MCF 10A (cell line): ENCODE measurements around the gene DLGAP5. TPM values are rescaled to one million over a fixed set of nuclear protein-coding genes. Genes with fewer than 3 reads are reported as not detected.

Experiments
- BruUV-seq: library from RNA; stranded (reverse); fragments of 400-500 nt; replicated peaks from 2 replicates; lab custom pipeline; 2021; lab: Mats Ljungman, UMichigan
- CTCF ChIA-PET: fragments of 300-600 bp; sonication (Branson Sonifier 250); formaldehyde crosslinking; extraction: SDS; loops from one replicate; lab custom pipeline; 2021; ENCODE audit warnings: antibody characterized with exemption, inconsistent platforms; lab: Yijun Ruan, JAX
- POLR2A ChIA-PET: fragments of 300-600, 350-650 bp; sonication (Branson Sonifier 250); formaldehyde crosslinking; extraction: SDS; loops from one replicate; lab custom pipeline; 2020; ENCODE audit warnings: antibody characterized with exemption, inconsistent platforms; lab: Yijun Ruan, JAX
- DNase-seq: peaks from one replicate; pipeline ENCODE4 v3.0.0-alpha.2; 2018; ENCODE audit not compliant: unreplicated experiment
- H3K27ac Mint-ChIP-seq: one replicate; pipeline ENCODE4 v1.8.0; 2022; ENCODE audit warnings: mild to moderate bottlenecking, low read depth, mixed read lengths; ENCODE audit not compliant: unreplicated experiment
- H3K27me3 Mint-ChIP-seq: one replicate; pipeline ENCODE4 v1.8.0; 2022; ENCODE audit warnings: mixed read lengths; ENCODE audit not compliant: insufficient read depth, unreplicated experiment
- H3K36me3 Mint-ChIP-seq: one replicate; pipeline ENCODE4 v1.8.0; 2022; ENCODE audit warnings: mild to moderate bottlenecking, moderate library complexity, mixed read lengths; ENCODE audit not compliant: insufficient read depth, unreplicated experiment
- H3K4me1 Mint-ChIP-seq: one replicate; pipeline ENCODE4 v1.8.0; 2022; ENCODE audit warnings: mixed read lengths; ENCODE audit not compliant: insufficient read depth, unreplicated experiment
- H3K4me3 Mint-ChIP-seq: one replicate; pipeline ENCODE4 v1.8.0; 2022; ENCODE audit warnings: mild to moderate bottlenecking, moderate library complexity, mixed read lengths; ENCODE audit not compliant: unreplicated experiment
- H3K9me3 Mint-ChIP-seq: one replicate; pipeline ENCODE4 v1.8.0; 2022; ENCODE audit warnings: mixed read lengths; ENCODE audit not compliant: unreplicated experiment
- intact Hi-C: fragments of 100-400 bp; cut with micrococcal nuclease; formaldehyde crosslinking; loops from 2 replicates; pipeline ENCODE4 v1.14.1; 2022
- total RNA-seq: library from RNA; stranded (reverse); gene quantifications from 2 replicates; pipeline ENCODE4 v1.2.3, GENCODE V29; 2022
- TF ChIP-seq, protein P1 (sequence below): fragments of 200-600 bp; IDR thresholded peaks from one replicate; pipeline ENCODE4 v1.8.0; 2022; ENCODE audit warnings: antibody characterized with exemption, mild to moderate bottlenecking; ENCODE audit not compliant: unreplicated experiment

Gene DLGAP5
- total RNA-seq, 1 experiment from 2014 or later: 17.6 TPM

DNA sequence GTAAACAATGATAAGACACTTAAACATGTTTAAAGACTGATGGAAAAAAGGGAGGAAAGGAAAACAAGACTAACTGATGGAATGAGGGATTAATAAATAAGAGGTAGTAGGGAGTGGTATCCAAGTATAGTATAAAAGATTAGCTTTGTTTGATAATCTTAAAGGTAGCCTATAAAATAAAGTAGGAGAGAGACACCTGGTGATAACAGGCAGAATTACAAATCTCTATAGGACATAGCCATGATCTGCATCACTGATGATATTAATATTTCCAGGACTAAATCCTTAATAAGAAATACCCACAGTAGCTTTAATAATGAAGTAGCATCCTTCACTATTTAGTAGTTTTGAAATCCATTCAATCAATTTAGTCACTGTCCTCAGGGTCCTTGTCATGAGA, 30.4 kb downstream of the DLGAP5 start:
- intact Hi-C loops: loop anchor here (1.0 to 10.0 kb wide), 3 partner anchors 72 to 596 kb away; partner anchors contain the start of gene SAMD4A
- DNase-seq: peak; percentile 37
- BruUV-seq: no TSS peak
- Mint-ChIP-seq H3K27ac (peak overlapping the region; percentile 14), H3K27me3 (no peaks in the 10 kb centered on the region), H3K4me1 (peaks cover 6% of the 10 kb centered on the region), H3K9me3 (no peaks in the 10 kb centered on the region), H3K4me3 (no peak overlapping the region), H3K36me3 (peaks cover 13% of the 10 kb centered on the region)
- ChIA-PET CTCF (interaction anchor here (0.5 to 4.5 kb wide), 23 partner anchors 10 to 875 kb away, joined by 3 to 77 read pairs (median 4); partner anchors contain the start of genes DLGAP5 and MAPK1IP1L), POLR2A (interaction anchor here (0.6 to 5.1 kb wide), 13 partner anchors 10 to 134 kb away, joined by 3 to 44 read pairs (median 4); partner anchors contain the start of genes LGALS3, MAPK1IP1L, SOCS4 and WDHD1)
- TF ChIP-seq, protein P1, sequence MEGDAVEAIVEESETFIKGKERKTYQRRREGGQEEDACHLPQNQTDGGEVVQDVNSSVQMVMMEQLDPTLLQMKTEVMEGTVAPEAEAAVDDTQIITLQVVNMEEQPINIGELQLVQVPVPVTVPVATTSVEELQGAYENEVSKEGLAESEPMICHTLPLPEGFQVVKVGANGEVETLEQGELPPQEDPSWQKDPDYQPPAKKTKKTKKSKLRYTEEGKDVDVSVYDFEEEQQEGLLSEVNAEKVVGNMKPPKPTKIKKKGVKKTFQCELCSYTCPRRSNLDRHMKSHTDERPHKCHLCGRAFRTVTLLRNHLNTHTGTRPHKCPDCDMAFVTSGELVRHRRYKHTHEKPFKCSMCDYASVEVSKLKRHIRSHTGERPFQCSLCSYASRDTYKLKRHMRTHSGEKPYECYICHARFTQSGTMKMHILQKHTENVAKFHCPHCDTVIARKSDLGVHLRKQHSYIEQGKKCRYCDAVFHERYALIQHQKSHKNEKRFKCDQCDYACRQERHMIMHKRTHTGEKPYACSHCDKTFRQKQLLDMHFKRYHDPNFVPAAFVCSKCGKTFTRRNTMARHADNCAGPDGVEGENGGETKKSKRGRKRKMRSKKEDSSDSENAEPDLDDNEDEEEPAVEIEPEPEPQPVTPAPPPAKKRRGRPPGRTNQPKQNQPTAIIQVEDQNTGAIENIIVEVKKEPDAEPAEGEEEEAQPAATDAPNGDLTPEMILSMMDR: peak; percentile 46

GRCh38 chr14:55158412-55158811, 33.0 kb downstream of the DLGAP5 start:
- TF ChIP-seq, protein P1: no peak
- H3K27ac Mint-ChIP-seq: no peak overlapping the region
- no peaks in the 10 kb centered on the region for H3K9me3 Mint-ChIP-seq
- BruUV-seq: no TSS peak
- no peak overlapping the region for H3K4me3 Mint-ChIP-seq
- peaks cover 13% of the 10 kb centered on the region for H3K36me3 Mint-ChIP-seq
- ChIA-PET POLR2A (interaction anchor here (0.7 to 5.1 kb wide), 7 partner anchors 11 to 107 kb away, joined by 3 to 44 read pairs (median 4); partner anchors contain the start of gene MAPK1IP1L), CTCF (interaction anchor here (0.6 to 4.5 kb wide), 6 partner anchors 14 to 107 kb away, joined by 3 to 77 read pairs (median 9); partner anchors contain the start of gene MAPK1IP1L)
- H3K27me3 Mint-ChIP-seq: no peaks in the 10 kb centered on the region
- intact Hi-C loops: no loop called here
- no peak for DNase-seq
- H3K4me1 Mint-ChIP-seq: peaks cover 6% of the 10 kb centered on the region

- peaks cover 6% of the 10 kb centered on the region for H3K4me1 Mint-ChIP-seq
- DNase-seq: no peak
- H3K4me3 Mint-ChIP-seq: no peak overlapping the region
- H3K27me3 Mint-ChIP-seq: no peaks in the 10 kb centered on the region
- no TSS peak for BruUV-seq
- TF ChIP-seq, protein P1: no peak
- no peak overlapping the region for H3K27ac Mint-ChIP-seq
- CTCF ChIA-PET: interaction anchor here (0.6 to 4.5 kb wide), 4 partner anchors 64 to 127 kb away, joined by 4 to 43 read pairs (median 9); partner anchors contain the start of gene MAPK1IP1L
- POLR2A ChIA-PET: interaction anchor here (0.8 to 5.1 kb wide), 8 partner anchors 10 to 105 kb away, joined by 3 to 44 read pairs (median 4); partner anchors contain the start of gene MAPK1IP1L
- no peaks in the 10 kb centered on the region for H3K9me3 Mint-ChIP-seq
- intact Hi-C loops: no loop called here
- H3K36me3 Mint-ChIP-seq: peaks cover 13% of the 10 kb centered on the region
These were observed 34.3 kb downstream of the DLGAP5 start for GRCh38 chr14:55157080-55157479.

DNA sequence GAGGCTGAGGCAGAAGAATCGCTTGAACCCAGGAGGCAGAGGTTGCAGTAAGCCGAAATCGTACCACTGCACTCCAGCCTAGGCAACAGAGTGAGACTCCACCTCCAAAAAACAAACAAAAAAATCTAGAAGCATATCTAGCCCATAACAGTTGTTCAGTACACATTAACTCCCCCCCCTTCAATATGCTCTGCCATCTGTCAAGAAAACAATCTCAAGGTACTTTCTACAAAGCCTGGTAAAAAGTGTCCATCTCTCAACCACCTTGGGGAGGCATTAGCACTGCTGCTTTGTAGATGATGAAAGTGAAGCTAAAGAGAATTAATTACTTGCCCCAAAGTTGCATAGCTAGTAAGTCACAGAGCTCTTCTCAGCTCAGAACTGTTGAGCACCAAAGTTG, 37.4 kb downstream of the DLGAP5 start:
- peaks cover 13% of the 10 kb centered on the region for H3K36me3 Mint-ChIP-seq
- no peaks in the 10 kb centered on the region for H3K4me1 Mint-ChIP-seq

More for the DNA sequence above, 37.4 kb downstream of the DLGAP5 start:
- no peak for DNase-seq
- ChIA-PET CTCF (interaction anchor here (1.3 to 2.1 kb wide), 3 partner anchors 64 to 103 kb away, joined by 5 to 11 read pairs (median 5); no protein-coding TSS in a partner anchor), POLR2A (interaction anchor here (0.7 to 2.5 kb wide), 8 partner anchors 25 to 127 kb away, joined by 3 to 13 read pairs (median 4); partner anchors contain the start of genes LGALS3, MAPK1IP1L, SOCS4 and WDHD1)
- no peaks in the 10 kb centered on the region for H3K9me3 Mint-ChIP-seq
- H3K27ac Mint-ChIP-seq: no peak overlapping the region
- TF ChIP-seq, protein P1: no peak
- BruUV-seq: no TSS peak
- H3K27me3 Mint-ChIP-seq: no peaks in the 10 kb centered on the region
- intact Hi-C loops: no loop called here
- no peak overlapping the region for H3K4me3 Mint-ChIP-seq
